ENCODE results near the gene EPX. TPM values are rescaled to one million over a fixed set of nuclear protein-coding genes. Genes with fewer than 3 reads are reported as not detected.

The EPX gene
- polyA plus RNA-seq, 2 of the 4 experiments (the other 2 are of a cell fraction): not detected

DNA sequence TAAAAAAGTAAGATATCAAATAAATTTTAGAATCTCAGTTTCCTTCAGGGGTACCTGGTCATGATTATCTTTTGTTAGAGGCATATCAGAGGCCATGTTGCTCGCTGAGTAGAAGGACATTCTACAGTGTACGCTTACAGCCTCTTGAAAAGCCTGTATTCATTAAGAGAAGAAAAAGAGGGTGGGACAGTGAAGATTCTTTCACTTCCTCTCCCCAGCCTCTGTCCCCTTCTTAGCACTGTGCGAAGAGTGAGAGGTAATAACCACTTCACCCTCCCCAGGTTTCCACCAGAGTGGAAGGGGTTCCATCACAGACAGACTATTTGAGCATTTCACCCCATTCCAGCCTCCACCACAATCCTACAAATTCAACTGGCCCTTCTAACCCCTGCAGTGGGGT is 41.0 kb downstream of the EPX start:
- H3K9me3 ChIP-seq: no peaks in the 10 kb centered on the region
- no peaks in the 10 kb centered on the region for H3K4me1 ChIP-seq
- CTCF ChIA-PET: interaction anchor here (1.6 to 1.7 kb wide), 2 partner anchors 16 to 34 kb away, joined by 8 to 12 read pairs; no protein-coding TSS in a partner anchor
- no peak overlapping the region for H3K4me2 ChIP-seq
- TF ChIP-seq, protein P1, sequence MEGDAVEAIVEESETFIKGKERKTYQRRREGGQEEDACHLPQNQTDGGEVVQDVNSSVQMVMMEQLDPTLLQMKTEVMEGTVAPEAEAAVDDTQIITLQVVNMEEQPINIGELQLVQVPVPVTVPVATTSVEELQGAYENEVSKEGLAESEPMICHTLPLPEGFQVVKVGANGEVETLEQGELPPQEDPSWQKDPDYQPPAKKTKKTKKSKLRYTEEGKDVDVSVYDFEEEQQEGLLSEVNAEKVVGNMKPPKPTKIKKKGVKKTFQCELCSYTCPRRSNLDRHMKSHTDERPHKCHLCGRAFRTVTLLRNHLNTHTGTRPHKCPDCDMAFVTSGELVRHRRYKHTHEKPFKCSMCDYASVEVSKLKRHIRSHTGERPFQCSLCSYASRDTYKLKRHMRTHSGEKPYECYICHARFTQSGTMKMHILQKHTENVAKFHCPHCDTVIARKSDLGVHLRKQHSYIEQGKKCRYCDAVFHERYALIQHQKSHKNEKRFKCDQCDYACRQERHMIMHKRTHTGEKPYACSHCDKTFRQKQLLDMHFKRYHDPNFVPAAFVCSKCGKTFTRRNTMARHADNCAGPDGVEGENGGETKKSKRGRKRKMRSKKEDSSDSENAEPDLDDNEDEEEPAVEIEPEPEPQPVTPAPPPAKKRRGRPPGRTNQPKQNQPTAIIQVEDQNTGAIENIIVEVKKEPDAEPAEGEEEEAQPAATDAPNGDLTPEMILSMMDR (IDR thresholded peaks at IDR 0.05): no peak
- TF ChIP-seq, protein P2, sequence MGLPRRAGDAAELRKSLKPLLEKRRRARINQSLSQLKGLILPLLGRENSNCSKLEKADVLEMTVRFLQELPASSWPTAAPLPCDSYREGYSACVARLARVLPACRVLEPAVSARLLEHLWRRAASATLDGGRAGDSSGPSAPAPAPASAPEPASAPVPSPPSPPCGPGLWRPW (IDR thresholded peaks at IDR 0.05): no peak
- TF ChIP-seq FOXS1 (CRISPR knock-in tag; IDR thresholded peaks at IDR 0.05): no peak
- no peak for TF ChIP-seq RNF2 (IDR thresholded peaks at IDR 0.05; ENCODE audit: borderline replicate concordance, low read depth)
- no peak for TF ChIP-seq NPAS2 (CRISPR knock-in tag; IDR thresholded peaks at IDR 0.05; ENCODE audit: borderline replicate concordance)
- no peak for TF ChIP-seq BHLHE40 (IDR thresholded peaks at IDR 0.05; ENCODE audit: low read depth, low read length)
- TF ChIP-seq, protein P3, sequence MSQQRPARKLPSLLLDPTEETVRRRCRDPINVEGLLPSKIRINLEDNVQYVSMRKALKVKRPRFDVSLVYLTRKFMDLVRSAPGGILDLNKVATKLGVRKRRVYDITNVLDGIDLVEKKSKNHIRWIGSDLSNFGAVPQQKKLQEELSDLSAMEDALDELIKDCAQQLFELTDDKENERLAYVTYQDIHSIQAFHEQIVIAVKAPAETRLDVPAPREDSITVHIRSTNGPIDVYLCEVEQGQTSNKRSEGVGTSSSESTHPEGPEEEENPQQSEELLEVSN (IDR thresholded peaks at IDR 0.05; ENCODE audit: borderline replicate concordance, low read depth): no peak
- no peak for TF ChIP-seq ZFP36 (IDR thresholded peaks at IDR 0.05; ENCODE audit: borderline replicate concordance, partially characterized antibody)
- TF ChIP-seq HDAC2 (IDR thresholded peaks at IDR 0.05): no peak
- TF ChIP-seq NFE2L2 (conservative IDR thresholded peaks at IDR 0.05; ENCODE audit: low read length): no peak
- TF ChIP-seq, protein P4, sequence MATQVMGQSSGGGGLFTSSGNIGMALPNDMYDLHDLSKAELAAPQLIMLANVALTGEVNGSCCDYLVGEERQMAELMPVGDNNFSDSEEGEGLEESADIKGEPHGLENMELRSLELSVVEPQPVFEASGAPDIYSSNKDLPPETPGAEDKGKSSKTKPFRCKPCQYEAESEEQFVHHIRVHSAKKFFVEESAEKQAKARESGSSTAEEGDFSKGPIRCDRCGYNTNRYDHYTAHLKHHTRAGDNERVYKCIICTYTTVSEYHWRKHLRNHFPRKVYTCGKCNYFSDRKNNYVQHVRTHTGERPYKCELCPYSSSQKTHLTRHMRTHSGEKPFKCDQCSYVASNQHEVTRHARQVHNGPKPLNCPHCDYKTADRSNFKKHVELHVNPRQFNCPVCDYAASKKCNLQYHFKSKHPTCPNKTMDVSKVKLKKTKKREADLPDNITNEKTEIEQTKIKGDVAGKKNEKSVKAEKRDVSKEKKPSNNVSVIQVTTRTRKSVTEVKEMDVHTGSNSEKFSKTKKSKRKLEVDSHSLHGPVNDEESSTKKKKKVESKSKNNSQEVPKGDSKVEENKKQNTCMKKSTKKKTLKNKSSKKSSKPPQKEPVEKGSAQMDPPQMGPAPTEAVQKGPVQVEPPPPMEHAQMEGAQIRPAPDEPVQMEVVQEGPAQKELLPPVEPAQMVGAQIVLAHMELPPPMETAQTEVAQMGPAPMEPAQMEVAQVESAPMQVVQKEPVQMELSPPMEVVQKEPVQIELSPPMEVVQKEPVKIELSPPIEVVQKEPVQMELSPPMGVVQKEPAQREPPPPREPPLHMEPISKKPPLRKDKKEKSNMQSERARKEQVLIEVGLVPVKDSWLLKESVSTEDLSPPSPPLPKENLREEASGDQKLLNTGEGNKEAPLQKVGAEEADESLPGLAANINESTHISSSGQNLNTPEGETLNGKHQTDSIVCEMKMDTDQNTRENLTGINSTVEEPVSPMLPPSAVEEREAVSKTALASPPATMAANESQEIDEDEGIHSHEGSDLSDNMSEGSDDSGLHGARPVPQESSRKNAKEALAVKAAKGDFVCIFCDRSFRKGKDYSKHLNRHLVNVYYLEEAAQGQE (IDR thresholded peaks at IDR 0.05): no peak
- TF ChIP-seq, protein P5, sequence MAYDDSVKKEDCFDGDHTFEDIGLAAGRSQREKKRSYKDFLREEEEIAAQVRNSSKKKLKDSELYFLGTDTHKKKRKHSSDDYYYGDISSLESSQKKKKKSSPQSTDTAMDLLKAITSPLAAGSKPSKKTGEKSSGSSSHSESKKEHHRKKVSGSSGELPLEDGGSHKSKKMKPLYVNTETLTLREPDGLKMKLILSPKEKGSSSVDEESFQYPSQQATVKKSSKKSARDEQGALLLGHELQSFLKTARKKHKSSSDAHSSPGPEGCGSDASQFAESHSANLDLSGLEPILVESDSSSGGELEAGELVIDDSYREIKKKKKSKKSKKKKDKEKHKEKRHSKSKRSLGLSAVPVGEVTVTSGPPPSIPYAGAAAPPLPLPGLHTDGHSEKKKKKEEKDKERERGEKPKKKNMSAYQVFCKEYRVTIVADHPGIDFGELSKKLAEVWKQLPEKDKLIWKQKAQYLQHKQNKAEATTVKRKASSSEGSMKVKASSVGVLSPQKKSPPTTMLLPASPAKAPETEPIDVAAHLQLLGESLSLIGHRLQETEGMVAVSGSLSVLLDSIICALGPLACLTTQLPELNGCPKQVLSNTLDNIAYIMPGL (CRISPR knock-in tag; IDR thresholded peaks at IDR 0.05; ENCODE audit: borderline replicate concordance): no peak
- TF ChIP-seq EHF (CRISPR knock-in tag; IDR thresholded peaks at IDR 0.05): no peak
- TF ChIP-seq POLR2A (IDR thresholded peaks at IDR 0.05; ENCODE audit: low read length): no peak
- TF ChIP-seq RARB (CRISPR knock-in tag; IDR thresholded peaks at IDR 0.05): no peak
- TF ChIP-seq, protein P6, sequence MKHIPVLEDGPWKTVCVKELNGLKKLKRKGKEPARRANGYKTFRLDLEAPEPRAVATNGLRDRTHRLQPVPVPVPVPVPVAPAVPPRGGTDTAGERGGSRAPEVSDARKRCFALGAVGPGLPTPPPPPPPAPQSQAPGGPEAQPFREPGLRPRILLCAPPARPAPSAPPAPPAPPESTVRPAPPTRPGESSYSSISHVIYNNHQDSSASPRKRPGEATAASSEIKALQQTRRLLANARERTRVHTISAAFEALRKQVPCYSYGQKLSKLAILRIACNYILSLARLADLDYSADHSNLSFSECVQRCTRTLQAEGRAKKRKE (CRISPR knock-in tag; IDR thresholded peaks at IDR 0.05; ENCODE audit: low read depth): no peak
- no peak for TF ChIP-seq CHD2 (IDR thresholded peaks at IDR 0.05; ENCODE audit: low read length, partially characterized antibody)
- TF ChIP-seq HOXA7 (CRISPR knock-in tag; IDR thresholded peaks at IDR 0.05): no peak
- POLR2A ChIA-PET: no interaction called here
- FAIRE-seq (no peak), ATAC-seq (no peak), DNase-seq (ENCODE audit: low read depth in 1 of 2, low spot score in 1 of 2) (no peak)
- H3K27ac ChIP-seq: no peak overlapping the region
- WGBS (ENCODE audit: missing lambda C conversion rate): 47% methylated on average over 3 of the region's 3 CpGs
- no peak overlapping the region for H3K4me3 ChIP-seq
